Measurements from ENCODE around the gene NAV2.

- no peak for TF ChIP-seq POLR2AphosphoS5 (IDR thresholded peaks at IDR 0.05)
- TF ChIP-seq POLR2A (IDR thresholded peaks at IDR 0.05), result no peak
These were observed 334.6 kb downstream of the NAV2 start for GRCh38 chr11:20047006-20047768.
